Inflammatory macrophage treated with lipopolysaccharide for 4 hours (primary cell): ENCODE data around the gene MRPL4.
A peak's percentile ranks its signal among the peaks of the same experiment; 100 is the strongest.

ENCODE experiments used
- DNase-seq: peaks from one replicate; pipeline ENCODE4 v3.0.0-alpha.2; 2020

MRPL4 gene

GRCh38 chr19:10251792-10252694, at the start of gene MRPL4:
Gene MRPL4 (plus strand): TSS chr19:10252214. CDS start chr19:10252254, 40 bp downstream.
- peak; percentile 99 for DNase-seq

GRCh38 chr19:10203686-10204085, 48.3 kb upstream of the MRPL4 start:
- DNase-seq = no peak

GRCh38 chr19:10205636-10206035, 46.4 kb upstream of the MRPL4 start:
- no peak for DNase-seq

- peak; percentile 49 for DNase-seq
These were observed 45.7 kb upstream of the MRPL4 start for GRCh38 chr19:10206226-10206885.

- DNase-seq = no peak
These were observed 45.0 kb upstream of the MRPL4 start for GRCh38 chr19:10207026-10207425.

- DNase-seq = peak; percentile 93
These were observed 42.7 kb upstream of the MRPL4 start for GRCh38 chr19:10209315-10209714.

- peak; percentile 85 for DNase-seq
These were observed 41.0 kb upstream of the MRPL4 start for GRCh38 chr19:10211061-10211460.

GRCh38 chr19:10211691-10212090, 40.3 kb upstream of the MRPL4 start:
- no peak for DNase-seq

- DNase-seq = no peak
These were observed 37.2 kb upstream of the MRPL4 start for GRCh38 chr19:10214784-10215183.

- DNase-seq = no peak
These were observed 34.9 kb upstream of the MRPL4 start for GRCh38 chr19:10217085-10217484.

GRCh38 chr19:10219678-10220077, 32.3 kb upstream of the MRPL4 start:
- DNase-seq = peak; percentile 29

GRCh38 chr19:10220695-10221094, 31.3 kb upstream of the MRPL4 start:
- no peak for DNase-seq

- DNase-seq = peak; percentile 51
These were observed 29.7 kb upstream of the MRPL4 start for GRCh38 chr19:10222201-10222890.

- DNase-seq = no peak
These were observed 28.4 kb upstream of the MRPL4 start for GRCh38 chr19:10223488-10224213.

GRCh38 chr19:10224337-10224736, 27.7 kb upstream of the MRPL4 start:
- no peak for DNase-seq

GRCh38 chr19:10226021-10226375, 26.0 kb upstream of the MRPL4 start:
- DNase-seq = no peak

- no peak for DNase-seq
These were observed 25.5 kb upstream of the MRPL4 start for GRCh38 chr19:10226376-10227025.

GRCh38 chr19:10227026-10227971, 24.7 kb upstream of the MRPL4 start:
- DNase-seq = no peak

- DNase-seq = peak; percentile 59
These were observed 23.6 kb upstream of the MRPL4 start for GRCh38 chr19:10228393-10228792.

- DNase-seq = peak; percentile 38
These were observed 23.1 kb upstream of the MRPL4 start for GRCh38 chr19:10228920-10229319.

- peak; percentile 55 for DNase-seq
These were observed 21.7 kb upstream of the MRPL4 start for GRCh38 chr19:10230173-10230860.
